Measurements from ENCODE around the gene SLIT3.

The SLIT3 gene

DNA sequence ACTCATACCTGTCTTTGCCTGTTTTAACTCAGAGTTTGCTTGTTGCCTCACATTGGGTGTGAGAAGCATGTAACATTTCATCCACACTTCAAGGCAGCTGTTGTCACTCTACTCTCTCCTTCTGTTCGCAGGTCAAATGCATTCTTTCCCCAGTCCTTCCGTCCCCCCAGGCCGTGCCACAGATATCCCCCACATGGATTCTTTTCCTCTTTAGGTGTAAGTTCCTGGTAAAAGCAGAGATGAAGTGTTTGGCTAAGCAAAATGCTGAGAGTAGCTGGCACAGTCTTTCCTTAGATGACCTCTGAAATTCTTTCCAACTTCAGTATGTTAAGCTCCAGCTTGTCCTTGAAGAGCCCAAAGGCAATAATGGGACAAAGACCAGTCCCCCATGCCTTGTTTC, 328.2 kb downstream of the SLIT3 start:
- no peaks in the 10 kb centered on the region for H3K9me3 ChIP-seq (ENCODE audit: control insufficient read depth, insufficient read depth, low read length)
- H3K36me3 ChIP-seq (ENCODE audit: control insufficient read depth, insufficient read depth, low read length) = no peaks in the 10 kb centered on the region
- H3K27me3 ChIP-seq (ENCODE audit: control insufficient read depth, insufficient read depth, low read length) = no peaks in the 10 kb centered on the region
- H3K9ac ChIP-seq (ENCODE audit: low read depth, low read length) = no peak overlapping the region
- H3K4me1 ChIP-seq (ENCODE audit: control insufficient read depth, insufficient read depth, low read length) = peaks cover 7% of the 10 kb centered on the region
- no peak overlapping the region for H3K4me3 ChIP-seq (ENCODE audit: low read depth, low read length)

DNA sequence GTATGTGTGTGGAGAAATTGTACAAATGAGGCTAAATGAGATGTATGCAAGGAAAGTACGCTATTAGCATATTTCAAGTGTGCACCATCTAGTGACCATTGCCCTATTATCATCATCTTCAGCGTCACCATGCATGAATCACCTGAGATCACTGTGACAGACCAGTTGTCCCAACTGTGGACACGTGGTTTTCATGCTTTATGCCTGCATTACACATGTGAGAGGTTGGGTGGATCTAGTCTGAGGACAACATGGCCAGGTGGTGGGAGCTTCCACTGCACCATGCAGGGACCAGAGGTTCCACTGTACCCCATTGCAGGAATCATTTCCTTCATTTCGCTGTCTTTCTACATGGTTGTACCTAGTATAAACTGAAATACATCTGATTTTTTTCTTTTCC, 329.8 kb downstream of the SLIT3 start:
- H3K27me3 ChIP-seq (ENCODE audit: control insufficient read depth, insufficient read depth, low read length) = no peaks in the 10 kb centered on the region

DNA sequence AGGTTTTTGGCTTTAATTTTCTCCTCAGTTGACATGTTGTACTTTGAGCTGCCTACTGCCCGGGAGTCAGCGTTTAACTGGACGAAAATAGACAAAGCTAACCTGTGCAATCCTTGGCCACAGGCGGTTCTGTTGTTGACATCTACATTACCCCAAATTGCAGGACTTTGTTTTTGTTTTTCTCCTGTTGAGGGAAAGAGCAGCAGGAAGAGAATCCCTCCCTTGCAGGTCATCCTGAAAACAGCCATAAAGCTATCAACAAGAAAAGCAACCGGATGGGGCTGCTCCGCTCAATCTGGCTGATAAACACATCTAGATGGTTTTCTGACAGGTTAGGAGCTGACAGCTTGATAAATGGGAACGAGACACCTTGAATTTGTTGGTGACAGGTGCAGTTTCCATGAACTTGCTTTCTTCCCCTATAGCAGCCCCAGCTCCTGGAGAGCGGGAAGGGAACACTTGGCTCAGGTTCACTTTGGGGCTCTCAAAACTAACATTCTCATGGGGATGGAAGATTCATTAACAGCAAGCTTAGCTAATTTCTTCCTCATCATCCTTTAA, 331.5 kb downstream of the SLIT3 start:
- Histone ChIP-seq H3K27me3 (ENCODE audit: control insufficient read depth, insufficient read depth, low read length) (no peaks in the 10 kb centered on the region), H3K9me3 (ENCODE audit: control insufficient read depth, insufficient read depth, low read length) (no peaks in the 10 kb centered on the region), H3K4me3 (ENCODE audit: low read depth, low read length) (no peak overlapping the region), H3K36me3 (ENCODE audit: control insufficient read depth, insufficient read depth, low read length) (no peaks in the 10 kb centered on the region), H3K4me1 (ENCODE audit: control insufficient read depth, insufficient read depth, low read length) (no peaks in the 10 kb centered on the region), H3K9ac (ENCODE audit: low read depth, low read length) (no peak overlapping the region)

More for the DNA sequence above, 329.8 kb downstream of the SLIT3 start:
- Histone ChIP-seq H3K4me1 (ENCODE audit: control insufficient read depth, insufficient read depth, low read length) (peaks cover 4% of the 10 kb centered on the region), H3K9me3 (ENCODE audit: control insufficient read depth, insufficient read depth, low read length) (no peaks in the 10 kb centered on the region), H3K9ac (ENCODE audit: low read depth, low read length) (no peak overlapping the region), H3K4me3 (ENCODE audit: low read depth, low read length) (no peak overlapping the region), H3K36me3 (ENCODE audit: control insufficient read depth, insufficient read depth, low read length) (no peaks in the 10 kb centered on the region)

DNA sequence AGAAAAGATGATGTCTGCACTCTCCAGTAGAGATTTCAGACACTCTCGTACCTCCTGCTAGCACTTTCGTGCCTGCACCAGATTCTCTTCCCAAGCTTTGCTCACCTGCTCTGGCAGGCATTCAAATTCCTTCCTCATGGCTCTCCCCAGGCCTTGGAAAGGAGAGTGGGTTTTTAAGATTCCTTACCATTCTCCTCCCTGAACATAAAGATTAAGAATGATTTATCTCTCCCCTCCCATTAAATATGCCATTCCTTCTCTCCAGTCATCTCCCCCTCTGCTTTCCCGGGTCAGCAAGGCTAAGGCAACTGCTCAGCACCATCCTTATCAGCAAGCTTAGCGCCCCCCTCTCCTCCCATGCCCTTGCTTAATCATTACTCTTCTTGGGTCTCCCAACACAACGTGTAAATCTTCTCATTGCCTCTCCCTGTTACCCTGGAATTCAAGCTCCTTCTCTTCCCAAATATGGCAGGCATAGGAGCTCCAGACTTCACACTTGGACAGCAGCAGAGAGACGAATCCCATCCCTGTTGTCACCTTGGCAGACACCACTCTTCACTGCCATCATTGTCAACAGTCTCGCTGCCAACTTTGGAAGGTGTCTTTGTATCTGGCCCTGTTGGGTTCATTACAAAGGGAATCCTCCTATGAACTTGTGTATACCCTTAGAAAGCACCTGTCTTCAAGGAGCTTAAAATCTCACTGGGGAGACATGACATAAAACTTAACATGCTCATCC, 332.9 kb downstream of the SLIT3 start:
- Histone ChIP-seq H3K9me3 (ENCODE audit: control insufficient read depth, insufficient read depth, low read length) (no peaks in the 10 kb centered on the region), H3K9ac (ENCODE audit: low read depth, low read length) (no peak overlapping the region), H3K4me1 (ENCODE audit: control insufficient read depth, insufficient read depth, low read length) (no peaks in the 10 kb centered on the region), H3K36me3 (ENCODE audit: control insufficient read depth, insufficient read depth, low read length) (no peaks in the 10 kb centered on the region), H3K27me3 (ENCODE audit: control insufficient read depth, insufficient read depth, low read length) (no peaks in the 10 kb centered on the region), H3K4me3 (ENCODE audit: low read depth, low read length) (no peak overlapping the region)

DNA sequence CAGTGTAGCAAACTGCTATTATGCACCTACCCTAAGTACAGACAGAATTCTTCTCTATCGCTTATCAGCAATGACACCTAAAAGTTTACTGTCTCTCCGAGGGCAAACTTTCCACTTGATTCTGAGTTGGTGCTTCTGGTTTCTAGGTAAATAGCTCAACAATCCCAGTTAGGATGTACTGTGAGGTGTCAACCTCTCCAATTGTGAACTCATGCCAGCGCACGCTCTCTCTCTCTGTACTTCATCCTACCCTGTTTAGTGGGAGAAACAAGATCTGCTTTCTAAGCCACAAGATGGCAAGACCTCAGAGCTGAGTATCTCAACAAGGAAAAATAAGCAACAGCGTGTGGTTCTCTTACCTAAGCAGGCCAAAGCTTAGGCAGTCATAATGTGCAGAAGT, 335.3 kb downstream of the SLIT3 start:
- Histone ChIP-seq H3K9ac (ENCODE audit: low read depth, low read length) (no peak overlapping the region), H3K9me3 (ENCODE audit: control insufficient read depth, insufficient read depth, low read length) (no peaks in the 10 kb centered on the region), H3K36me3 (ENCODE audit: control insufficient read depth, insufficient read depth, low read length) (no peaks in the 10 kb centered on the region), H3K4me1 (ENCODE audit: control insufficient read depth, insufficient read depth, low read length) (peaks cover 7% of the 10 kb centered on the region), H3K27me3 (ENCODE audit: control insufficient read depth, insufficient read depth, low read length) (no peaks in the 10 kb centered on the region), H3K4me3 (ENCODE audit: low read depth, low read length) (no peak overlapping the region)

DNA sequence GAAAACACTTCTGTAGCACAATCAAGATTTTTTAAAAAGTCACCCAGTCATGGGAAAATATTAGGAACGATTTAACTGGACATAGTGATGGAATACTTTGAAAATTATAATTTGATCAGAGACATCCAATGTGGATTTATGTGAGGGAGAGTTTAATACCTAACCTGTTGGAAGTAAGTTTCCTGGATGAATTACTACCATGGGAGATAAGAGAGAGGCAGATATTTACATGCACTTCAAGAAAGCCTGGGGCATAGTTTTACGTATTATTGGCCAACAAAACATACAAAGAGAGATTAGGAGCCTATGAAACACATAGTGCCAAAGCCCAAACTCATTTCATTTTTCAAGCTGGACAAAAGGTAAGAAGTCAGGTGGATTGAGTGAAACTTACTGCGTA, 336.8 kb downstream of the SLIT3 start:
- peaks cover 7% of the 10 kb centered on the region for H3K4me1 ChIP-seq (ENCODE audit: control insufficient read depth, insufficient read depth, low read length)
- H3K9ac ChIP-seq (ENCODE audit: low read depth, low read length) = no peak overlapping the region
- H3K9me3 ChIP-seq (ENCODE audit: control insufficient read depth, insufficient read depth, low read length) = no peaks in the 10 kb centered on the region
- no peaks in the 10 kb centered on the region for H3K27me3 ChIP-seq (ENCODE audit: control insufficient read depth, insufficient read depth, low read length)
- H3K4me3 ChIP-seq (ENCODE audit: low read depth, low read length) = no peak overlapping the region
- no peaks in the 10 kb centered on the region for H3K36me3 ChIP-seq (ENCODE audit: control insufficient read depth, insufficient read depth, low read length)

DNA sequence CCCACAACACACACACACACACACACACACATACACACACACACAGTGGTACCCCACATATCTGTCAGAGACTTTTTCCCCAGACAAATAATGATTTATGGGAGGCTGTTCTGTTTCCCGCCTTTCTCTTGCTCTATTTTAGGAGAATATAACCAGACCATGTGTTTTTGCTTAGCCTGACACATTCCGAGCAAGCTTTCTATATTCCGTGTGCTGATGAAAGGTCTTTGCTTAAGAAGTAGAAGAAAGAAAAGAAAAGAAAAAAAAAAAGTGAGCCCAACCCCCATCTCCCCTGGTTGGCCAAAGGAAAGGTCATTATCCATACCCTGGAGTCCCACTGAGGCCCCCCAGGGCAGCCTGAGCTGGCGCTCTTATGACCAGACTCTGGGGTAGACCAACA, 338.6 kb downstream of the SLIT3 start:
- H3K27me3 ChIP-seq (ENCODE audit: control insufficient read depth, insufficient read depth, low read length) = no peaks in the 10 kb centered on the region

DNA sequence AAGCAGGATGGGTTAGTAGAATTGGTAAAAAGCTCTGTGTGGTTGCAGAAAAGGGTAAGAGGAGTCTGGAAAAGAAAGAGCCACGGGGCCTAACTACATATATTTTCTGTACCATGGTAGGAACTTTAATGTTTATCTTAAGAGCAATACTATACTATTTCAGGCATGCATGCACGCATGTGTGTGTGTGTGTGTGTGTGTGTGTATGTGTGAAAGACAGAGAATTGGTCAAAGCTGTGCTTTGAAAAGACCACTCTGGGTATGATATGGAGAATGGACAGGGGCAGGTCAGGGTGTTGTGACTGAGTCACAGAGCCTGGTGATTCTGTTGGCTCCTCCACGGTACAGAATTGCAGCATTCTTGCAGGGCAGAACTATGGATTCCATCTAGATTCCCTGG, 339.3 kb downstream of the SLIT3 start:
- Histone ChIP-seq H3K9me3 (ENCODE audit: control insufficient read depth, insufficient read depth, low read length) (no peaks in the 10 kb centered on the region), H3K36me3 (ENCODE audit: control insufficient read depth, insufficient read depth, low read length) (no peaks in the 10 kb centered on the region), H3K27me3 (ENCODE audit: control insufficient read depth, insufficient read depth, low read length) (no peaks in the 10 kb centered on the region), H3K4me3 (ENCODE audit: low read depth, low read length) (no peak overlapping the region), H3K4me1 (ENCODE audit: control insufficient read depth, insufficient read depth, low read length) (peaks cover 7% of the 10 kb centered on the region), H3K9ac (ENCODE audit: low read depth, low read length) (no peak overlapping the region)

More for the DNA sequence above, 338.6 kb downstream of the SLIT3 start:
- no peak overlapping the region for H3K4me3 ChIP-seq (ENCODE audit: low read depth, low read length)
- H3K4me1 ChIP-seq (ENCODE audit: control insufficient read depth, insufficient read depth, low read length) = peaks cover 7% of the 10 kb centered on the region
- H3K36me3 ChIP-seq (ENCODE audit: control insufficient read depth, insufficient read depth, low read length) = no peaks in the 10 kb centered on the region
- no peak overlapping the region for H3K9ac ChIP-seq (ENCODE audit: low read depth, low read length)
- no peaks in the 10 kb centered on the region for H3K9me3 ChIP-seq (ENCODE audit: control insufficient read depth, insufficient read depth, low read length)

DNA sequence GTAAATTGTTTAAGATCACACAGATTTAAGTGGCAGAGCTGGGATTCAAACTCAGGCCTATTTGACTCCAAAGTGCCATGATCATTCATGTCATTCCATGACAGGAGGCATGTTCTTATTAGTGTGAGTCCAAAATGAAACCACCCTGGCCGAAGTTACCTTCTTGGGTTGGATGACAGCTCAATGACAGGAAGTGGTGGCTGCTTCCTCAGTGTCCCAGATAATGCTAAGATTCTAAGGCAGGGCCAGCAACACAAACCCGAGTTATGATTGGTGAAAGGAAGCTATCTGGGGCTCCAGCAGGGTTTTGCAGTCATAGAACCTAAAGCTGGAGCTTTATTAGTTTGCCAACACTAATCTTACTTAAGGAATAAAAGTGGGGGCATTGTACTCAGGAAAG, 340.4 kb downstream of the SLIT3 start:
- Histone ChIP-seq H3K27me3 (ENCODE audit: control insufficient read depth, insufficient read depth, low read length) (no peaks in the 10 kb centered on the region), H3K4me1 (ENCODE audit: control insufficient read depth, insufficient read depth, low read length) (peaks cover 7% of the 10 kb centered on the region), H3K36me3 (ENCODE audit: control insufficient read depth, insufficient read depth, low read length) (no peaks in the 10 kb centered on the region), H3K9me3 (ENCODE audit: control insufficient read depth, insufficient read depth, low read length) (no peaks in the 10 kb centered on the region), H3K4me3 (ENCODE audit: low read depth, low read length) (no peak overlapping the region), H3K9ac (ENCODE audit: low read depth, low read length) (no peak overlapping the region)

DNA sequence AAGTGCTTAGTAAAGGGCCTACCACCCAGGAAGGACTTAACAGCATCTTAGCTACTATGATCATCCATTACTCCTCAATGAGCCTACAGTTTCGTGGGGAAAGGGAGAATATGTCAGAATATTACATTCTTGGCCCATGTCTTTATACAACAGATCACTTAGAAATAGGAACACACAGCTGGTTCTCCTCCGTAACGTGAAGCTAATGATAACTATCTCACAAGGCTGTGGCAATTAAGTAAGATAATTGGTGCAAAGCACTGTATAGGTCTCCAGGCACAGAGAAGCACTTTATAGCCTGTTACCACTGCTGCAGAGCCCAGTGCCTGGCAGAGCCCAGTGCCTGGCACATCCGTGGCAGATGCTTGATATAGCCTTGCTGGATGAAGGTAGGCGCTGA, 347.6 kb downstream of the SLIT3 start:
- H3K9ac ChIP-seq (ENCODE audit: low read depth, low read length) = no peak overlapping the region
- no peaks in the 10 kb centered on the region for H3K27me3 ChIP-seq (ENCODE audit: control insufficient read depth, insufficient read depth, low read length)
- H3K36me3 ChIP-seq (ENCODE audit: control insufficient read depth, insufficient read depth, low read length) = no peaks in the 10 kb centered on the region
- H3K9me3 ChIP-seq (ENCODE audit: control insufficient read depth, insufficient read depth, low read length) = no peaks in the 10 kb centered on the region
- no peak overlapping the region for H3K4me3 ChIP-seq (ENCODE audit: low read depth, low read length)
- H3K4me1 ChIP-seq (ENCODE audit: control insufficient read depth, insufficient read depth, low read length) = no peaks in the 10 kb centered on the region

DNA sequence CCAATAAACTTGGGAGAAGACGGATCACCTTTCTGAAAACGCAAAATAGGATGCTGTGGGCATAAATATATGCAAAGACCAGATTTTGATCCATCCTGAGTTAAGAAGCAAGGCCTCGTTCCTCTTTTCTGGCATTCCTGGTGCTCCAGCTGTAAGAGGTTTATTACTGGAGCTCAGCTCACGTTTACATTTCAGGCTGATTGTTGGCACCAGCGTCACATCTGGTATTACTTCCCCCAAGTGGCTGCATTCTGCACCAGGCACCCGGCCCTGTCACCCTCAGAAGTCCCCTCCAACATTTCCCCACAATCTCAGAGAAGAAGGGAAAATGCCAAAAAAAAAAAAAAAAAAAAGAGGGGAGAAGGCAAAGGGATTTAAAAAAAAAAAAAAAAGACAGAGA, 348.7 kb downstream of the SLIT3 start:
- Histone ChIP-seq H3K4me3 (ENCODE audit: low read depth, low read length) (no peak overlapping the region), H3K9me3 (ENCODE audit: control insufficient read depth, insufficient read depth, low read length) (no peaks in the 10 kb centered on the region), H3K27me3 (ENCODE audit: control insufficient read depth, insufficient read depth, low read length) (no peaks in the 10 kb centered on the region), H3K36me3 (ENCODE audit: control insufficient read depth, insufficient read depth, low read length) (no peaks in the 10 kb centered on the region), H3K9ac (ENCODE audit: low read depth, low read length) (no peak overlapping the region), H3K4me1 (ENCODE audit: control insufficient read depth, insufficient read depth, low read length) (no peaks in the 10 kb centered on the region)

DNA sequence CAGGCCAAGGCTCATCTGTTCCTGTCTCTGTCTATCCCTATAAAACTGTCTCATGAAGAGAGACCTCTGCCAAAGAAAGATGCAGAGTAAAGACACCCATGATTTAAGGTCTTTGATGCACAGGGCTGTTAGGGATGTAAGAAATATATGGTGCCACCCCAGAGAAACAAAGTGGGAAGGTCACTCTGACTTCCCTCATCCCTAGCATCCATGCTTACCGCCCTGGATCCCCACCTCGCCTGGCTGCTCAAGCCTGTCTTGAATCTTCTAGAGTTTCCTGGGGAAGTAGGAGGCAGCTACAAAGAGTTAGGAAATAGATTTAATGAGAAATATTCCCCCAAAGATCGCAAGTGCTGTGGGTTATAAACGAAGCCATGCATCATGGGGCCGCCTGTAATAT, 349.2 kb downstream of the SLIT3 start:
- Histone ChIP-seq H3K4me1 (ENCODE audit: control insufficient read depth, insufficient read depth, low read length) (no peaks in the 10 kb centered on the region), H3K9ac (ENCODE audit: low read depth, low read length) (no peak overlapping the region), H3K36me3 (ENCODE audit: control insufficient read depth, insufficient read depth, low read length) (no peaks in the 10 kb centered on the region), H3K4me3 (ENCODE audit: low read depth, low read length) (no peak overlapping the region), H3K27me3 (ENCODE audit: control insufficient read depth, insufficient read depth, low read length) (no peaks in the 10 kb centered on the region), H3K9me3 (ENCODE audit: control insufficient read depth, insufficient read depth, low read length) (no peaks in the 10 kb centered on the region)
